Measurements from ENCODE around the gene ECHDC1. TPM values are rescaled to one million over a fixed set of nuclear protein-coding genes. Genes with fewer than 3 reads are reported as not detected.
A peak's percentile ranks its signal among the peaks of the same experiment; 100 is the strongest.

ECHDC1 gene
- total RNA-seq, 2 experiments from 2014 or later = 38.6 to 40.2 TPM

GRCh38 chr6:127266178-127266891 is 77.1 kb downstream of the ECHDC1 start, which contains the start of gene RNF146:
Gene RNF146, plus strand, starts transcription at chr6:127266864. Its CDS starts 13,475 bp downstream, at chr6:127280339.
- peaks cover 14% of the 10 kb centered on the region for H3K27me3 Mint-ChIP-seq
- ATAC-seq (ENCODE audit: low read depth) = peak; percentile 78

GRCh38 chr6:127263481-127263880 is 79.9 kb downstream of the ECHDC1 start:
- Mint-ChIP-seq H3K4me1 (peaks cover 14% of the 10 kb centered on the region), H3K27ac (no peak overlapping the region), H3K36me3 (no peaks in the 10 kb centered on the region), H3K9me3 (no peaks in the 10 kb centered on the region), H3K27me3 (peaks cover 20% of the 10 kb centered on the region), H3K4me3 (no peak overlapping the region)
- ATAC-seq (ENCODE audit: low read depth) = no peak
- no peak for DNase-seq
- POLR2A ChIA-PET = no interaction called here

More at GRCh38 chr6:127266178-127266891, 77.1 kb downstream of the ECHDC1 start, which contains the start of gene RNF146:
- Mint-ChIP-seq H3K4me3 (peak within 1 kb of the TSS; percentile 96), H3K9me3 (no peaks in the 10 kb centered on the region), H3K4me1 (peaks cover 21% of the 10 kb centered on the region), H3K27ac (peak within 1 kb of the TSS; percentile 99), H3K36me3 (peaks cover 7% of the 10 kb centered on the region)
- DNase-seq = peak; percentile 85
- POLR2A ChIA-PET = interaction anchor here (0.9 to 2.0 kb wide), 7 partner anchors 9 to 1247 kb away, joined by 3 to 6 read pairs (median 4); partner anchors contain the start of gene ECHDC1

- POLR2A ChIA-PET = no interaction called here
Measured at GRCh38 chr6:127262896-127263295, 80.5 kb downstream of the ECHDC1 start.

DNA sequence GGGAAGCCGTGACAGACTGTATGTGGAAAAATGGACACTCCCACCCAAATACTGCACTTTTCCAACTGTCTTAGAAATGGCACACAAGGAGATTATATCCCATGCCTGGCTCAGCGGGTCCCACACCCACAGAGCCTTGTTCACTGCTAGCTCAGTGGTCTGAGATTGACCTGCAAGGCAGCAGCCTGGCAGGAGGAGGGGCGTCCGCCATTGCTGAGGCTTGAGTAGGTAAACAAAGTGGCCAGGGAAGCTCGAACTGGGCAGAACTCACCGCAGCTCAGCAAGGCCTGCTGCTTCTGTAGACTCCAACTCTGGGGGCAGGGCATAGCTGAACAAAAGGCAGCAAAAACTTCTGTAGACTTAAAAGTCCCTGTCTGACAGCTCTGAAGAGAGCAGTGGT is 88.1 kb downstream of the ECHDC1 start:
- DNase-seq = no peak
- POLR2A ChIA-PET = no interaction called here
- no peaks in the 10 kb centered on the region for H3K9me3 Mint-ChIP-seq
- H3K36me3 Mint-ChIP-seq = no peaks in the 10 kb centered on the region
- H3K27me3 Mint-ChIP-seq = peaks cover 10% of the 10 kb centered on the region
- ATAC-seq (ENCODE audit: low read depth) = no peak
- H3K4me3 Mint-ChIP-seq = no peak overlapping the region
- H3K4me1 Mint-ChIP-seq = no peaks in the 10 kb centered on the region
- no peak overlapping the region for H3K27ac Mint-ChIP-seq

More at GRCh38 chr6:127262896-127263295, 80.5 kb downstream of the ECHDC1 start:
- peaks cover 20% of the 10 kb centered on the region for H3K27me3 Mint-ChIP-seq
- H3K4me1 Mint-ChIP-seq = peaks cover 11% of the 10 kb centered on the region
- no peaks in the 10 kb centered on the region for H3K36me3 Mint-ChIP-seq
- no peak overlapping the region for H3K4me3 Mint-ChIP-seq
- no peak overlapping the region for H3K27ac Mint-ChIP-seq
- ATAC-seq (ENCODE audit: low read depth) (no peak), DNase-seq (no peak)
- H3K9me3 Mint-ChIP-seq = no peaks in the 10 kb centered on the region

DNA sequence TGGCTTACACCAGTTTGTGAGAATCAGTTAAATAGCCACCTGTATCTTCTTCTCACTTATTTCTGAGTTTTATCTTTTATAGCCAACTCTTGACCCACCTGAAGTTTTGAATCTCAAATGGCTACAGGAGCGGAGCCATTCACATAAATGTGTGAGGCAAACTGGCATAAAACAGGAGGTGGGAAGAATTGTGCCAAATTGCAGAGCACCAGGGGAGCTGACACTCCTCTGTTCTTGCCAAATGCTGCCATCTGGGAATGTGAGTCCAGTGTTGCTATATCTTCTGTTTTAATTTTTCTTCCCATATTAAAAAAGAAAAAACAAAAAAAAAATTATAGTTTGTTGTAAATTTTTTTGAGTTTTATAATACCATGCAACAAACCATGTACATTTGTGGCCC is 93.8 kb downstream of the ECHDC1 start:
- H3K36me3 Mint-ChIP-seq = no peaks in the 10 kb centered on the region
- DNase-seq (no peak), ATAC-seq (ENCODE audit: low read depth) (no peak)
- H3K4me3 Mint-ChIP-seq = no peak overlapping the region
- POLR2A ChIA-PET = no interaction called here
- H3K27me3 Mint-ChIP-seq = peaks cover 4% of the 10 kb centered on the region
- H3K27ac Mint-ChIP-seq = no peak overlapping the region
- H3K4me1 Mint-ChIP-seq = no peaks in the 10 kb centered on the region
- H3K9me3 Mint-ChIP-seq = no peaks in the 10 kb centered on the region

DNA sequence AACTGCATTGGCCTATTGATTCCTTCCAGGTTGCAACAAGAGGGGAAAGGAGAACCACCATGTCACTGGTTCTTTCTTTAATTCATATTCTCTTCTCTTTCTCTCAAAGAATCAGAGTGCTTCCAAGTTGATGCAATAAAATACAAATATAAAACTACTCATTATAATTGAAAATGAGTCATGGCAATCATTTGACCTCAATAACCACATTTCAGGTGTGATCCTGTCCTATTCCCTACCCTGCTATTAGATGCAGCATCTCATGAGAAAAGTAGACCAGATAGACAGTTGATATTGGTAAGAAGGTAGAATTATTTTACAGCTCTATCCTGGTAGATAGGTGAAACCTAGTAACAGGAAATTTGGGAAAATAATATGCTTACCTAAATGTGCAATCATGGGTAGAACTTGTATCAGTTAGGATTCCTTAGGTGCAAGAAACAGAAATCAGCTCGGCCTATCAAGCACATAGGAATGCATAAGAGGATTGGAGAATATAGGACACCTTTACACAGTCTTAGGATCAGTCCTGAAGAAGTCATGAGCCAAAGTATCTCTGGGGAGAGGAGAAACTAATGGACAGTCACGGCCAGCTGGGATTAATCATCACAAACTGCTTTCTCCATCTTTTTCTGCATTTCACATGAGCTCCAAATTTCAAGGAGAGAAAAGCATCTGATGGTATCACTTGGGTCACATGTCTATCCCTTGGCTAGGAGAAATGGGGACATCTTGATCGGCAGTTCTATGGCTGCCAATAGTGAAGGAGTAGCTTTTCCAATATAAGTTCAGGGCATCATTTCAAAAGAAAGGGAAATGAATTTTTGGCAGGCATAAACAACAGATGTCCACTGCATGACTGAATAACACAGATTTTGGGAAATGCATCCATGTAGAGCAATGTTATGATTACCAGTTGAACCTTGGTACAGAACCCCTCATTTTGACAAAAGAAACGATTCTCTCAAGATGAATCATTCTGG is 96.0 kb downstream of the ECHDC1 start:
- no peak for ATAC-seq (ENCODE audit: low read depth)
- DNase-seq = no peak
- Mint-ChIP-seq H3K27ac (no peak overlapping the region), H3K4me1 (no peaks in the 10 kb centered on the region), H3K27me3 (peaks cover 4% of the 10 kb centered on the region), H3K9me3 (no peaks in the 10 kb centered on the region), H3K36me3 (no peaks in the 10 kb centered on the region), H3K4me3 (no peak overlapping the region)
- POLR2A ChIA-PET = no interaction called here

DNA sequence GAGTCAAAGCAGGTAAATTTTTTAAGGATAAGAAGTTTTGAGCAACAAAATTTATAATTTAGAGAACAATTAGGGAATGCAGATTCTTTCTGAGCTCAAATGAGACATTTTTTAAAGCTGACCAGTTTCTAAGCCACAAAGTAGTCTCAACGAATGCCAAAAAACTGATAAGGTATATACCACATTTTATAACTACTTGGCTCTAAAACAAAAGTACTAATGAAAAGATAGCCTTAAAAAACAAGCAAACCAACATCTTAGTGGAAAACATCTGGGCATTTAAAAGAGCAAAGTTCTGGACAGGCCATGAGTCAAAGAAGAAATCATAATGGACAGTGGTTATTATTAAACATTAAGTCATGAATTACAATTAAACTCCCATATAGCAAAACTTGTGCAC is 99.9 kb downstream of the ECHDC1 start:
- ATAC-seq (ENCODE audit: low read depth) = no peak
- H3K27me3 Mint-ChIP-seq = no peaks in the 10 kb centered on the region

More for the DNA sequence above, 99.9 kb downstream of the ECHDC1 start:
- H3K27ac Mint-ChIP-seq = no peak overlapping the region
- POLR2A ChIA-PET = no interaction called here
- H3K9me3 Mint-ChIP-seq = no peaks in the 10 kb centered on the region
- no peak for DNase-seq
- H3K4me3 Mint-ChIP-seq = no peak overlapping the region
- no peaks in the 10 kb centered on the region for H3K36me3 Mint-ChIP-seq
- no peaks in the 10 kb centered on the region for H3K4me1 Mint-ChIP-seq

Other genes starting within 250 kb of the ECHDC1 start
- gene RSPO3, start 224.9 kb downstream of the ECHDC1 start, total RNA-seq = not detected
- gene RNF146, start 76.7 kb downstream of the ECHDC1 start, total RNA-seq = 10 to 100 TPM; 24.8 to 25.4 TPM
- gene KIAA0408, start 115.8 kb upstream of the ECHDC1 start, total RNA-seq = 1 to 10 TPM; 3.1 to 3.5 TPM
- not detected for gene C6orf58, start 233.6 kb upstream of the ECHDC1 start, total RNA-seq

Measured in activated naive CD8-positive, alpha-beta T cell treated with anti-CD3 and anti-CD28 coated beads, Interleukin-2, amount 10 ng/mL, durations not matched to agents 7 days and 5 days (primary cell).